H1 (cell line): Measurements from ENCODE around the gene BTF3L4. TPM values are rescaled to one million over a fixed set of nuclear protein-coding genes. Genes with fewer than 3 reads are reported as not detected.

Source experiments
- CTCF ChIA-PET: fragments of 300-600 bp; sonication (Branson Sonifier 250); formaldehyde crosslinking; loops from one replicate; lab custom pipeline; 2021; ENCODE audit not compliant: partially characterized antibody; lab: Charles Lee
- POLR2A ChIA-PET: fragments of 300-600 bp; sonication (Branson Sonifier 250); formaldehyde crosslinking; loops from one replicate; lab custom pipeline; 2021; ENCODE audit warnings: inconsistent platforms; ENCODE audit not compliant: partially characterized antibody; lab: Charles Lee
- DNase-seq, 2 experiments: peaks; one replicate each; pipeline versions ENCODE4 v3.0.0 to v3.0.0-alpha.2; 2010 to 2022; ENCODE audit warnings: low spot score in 2 of 2, low read depth in 1 of 2, mixed read lengths in 1 of 2
- FAIRE-seq: peaks from 2 replicates; lab custom pipeline; 2011; peaks lifted over from hg19 to GRCh38; lab: Jason Lieb, UNC
- H2AFZ ChIP-seq: 2 replicates; pipeline ENCODE4 v1.8.1; 2012; ENCODE audit warnings: low read length, inconsistent platforms
- H2AK5ac ChIP-seq: 2 replicates; pipeline ENCODE4 v1.6.1; 2013; ENCODE audit warnings: low read depth, low read length
- H2BK120ac ChIP-seq: replicated peaks from 2 replicates; pipeline ENCODE3; 2013; ENCODE audit warnings: low read depth, low read length, inconsistent platforms
- H2BK12ac ChIP-seq: 2 replicates; pipeline ENCODE4 v1.6.1; 2013; ENCODE audit warnings: low read depth, low read length
- H2BK15ac ChIP-seq: 2 replicates; pipeline ENCODE4 v1.6.1; 2013; ENCODE audit warnings: low read length
- H2BK20ac ChIP-seq: 2 replicates; pipeline ENCODE4 v1.6.1; 2013; ENCODE audit warnings: low read length
- H2BK5ac ChIP-seq: 2 replicates; pipeline ENCODE4 v1.6.1; 2013; ENCODE audit warnings: low read depth, low read length
- H3K14ac ChIP-seq: 2 replicates; pipeline ENCODE4 v1.6.1; 2013; ENCODE audit warnings: inconsistent platforms; ENCODE audit not compliant: insufficient read length
- H3K18ac ChIP-seq: 2 replicates; pipeline ENCODE4 v1.6.1; 2013; ENCODE audit warnings: low read length; ENCODE audit errors: extremely low read depth
- H3K23ac ChIP-seq: 2 replicates; pipeline ENCODE4 v1.6.1; 2013; ENCODE audit warnings: inconsistent platforms; ENCODE audit not compliant: insufficient read length
- H3K23me2 ChIP-seq: 2 replicates; pipeline ENCODE4 v1.6.1; 2013; ENCODE audit warnings: low read depth, low read length
- H3K27ac ChIP-seq: 2 replicates; pipeline ENCODE4 v1.6.1; 2011; ENCODE audit warnings: low read depth, low read length, inconsistent platforms
- H3K27me3 ChIP-seq, 4 experiments: replicated peaks in 1 of 4; 1 replicate in 1 of 4; 2 replicates in 3 of 4; pipeline versions ENCODE4 v1.6.1 to v1.8.1; 2011 to 2013; ENCODE audit warnings: low read length in 3 of 4, mild to moderate bottlenecking in 3 of 4, inconsistent platforms in 2 of 4, mixed read lengths in 2 of 4, moderate library complexity in 1 of 4; ENCODE audit not compliant: control insufficient read depth in 3 of 4, insufficient read depth in 3 of 4; ENCODE audit errors: extremely low read depth in 1 of 4
- H3K36me3 ChIP-seq, 4 experiments: 2 replicates each; pipeline versions ENCODE4 v1.6.1 to v1.8.1; 2011 to 2013; ENCODE audit warnings: mild to moderate bottlenecking in 4 of 4, low read length in 3 of 4, moderate library complexity in 2 of 4, control low read depth in 1 of 4, inconsistent platforms in 1 of 4; ENCODE audit not compliant: insufficient read depth in 4 of 4, control insufficient read depth in 2 of 4
- H3K4ac ChIP-seq: replicated peaks from 2 replicates; pipeline ENCODE3; 2013; ENCODE audit warnings: low read length, low read depth, mixed read lengths, inconsistent platforms; ENCODE audit not compliant: insufficient read length
- H3K4me1 ChIP-seq, 4 experiments: replicated peaks in 1 of 4; 1 replicate in 1 of 4; 2 replicates in 3 of 4; pipeline versions ENCODE4 v1.6.1 to v1.8.1; 2011 to 2013; ENCODE audit warnings: low read length in 3 of 4, inconsistent platforms in 2 of 4, mixed read lengths in 1 of 4; ENCODE audit not compliant: insufficient read depth in 4 of 4, control insufficient read depth in 3 of 4
- H3K4me2 ChIP-seq, 2 experiments: 2 replicates each; pipeline versions ENCODE4 v1.6.1 to v1.8.1; 2011 to 2013; ENCODE audit warnings: low read depth in 2 of 2, low read length in 2 of 2, control low read depth in 1 of 2, inconsistent platforms in 1 of 2, mild to moderate bottlenecking in 1 of 2; ENCODE audit not compliant: insufficient read depth in 1 of 2
- H3K4me3 ChIP-seq, 4 experiments: fragments of 200-600, 300-600 bp in 1 of 4; sonication (generic), shearing (Covaris generic), sonication (Bioruptor Twin) in 1 of 4; 2 replicates each; pipeline versions ENCODE4 v1.5.1 to v1.8.1; 2011 to 2016; ENCODE audit warnings: low read length in 4 of 4, low read depth in 3 of 4, control low read depth in 2 of 4, inconsistent platforms in 2 of 4, mild to moderate bottlenecking in 2 of 4, mixed read lengths in 1 of 4, moderate library complexity in 1 of 4; ENCODE audit not compliant: insufficient read depth in 2 of 4; ENCODE audit errors: extremely low read depth in 1 of 4
- H3K56ac ChIP-seq: replicated peaks from 2 replicates; pipeline ENCODE3; 2013; ENCODE audit warnings: low read depth, mild to moderate bottlenecking, mixed read lengths, low read length, inconsistent platforms; ENCODE audit not compliant: insufficient read length
- H3K79me1 ChIP-seq: 2 replicates; pipeline ENCODE4 v1.6.1; 2013; ENCODE audit warnings: low read depth, low read length, control low read depth
- H3K79me2 ChIP-seq, 2 experiments: 2 replicates each; pipeline versions ENCODE4 v1.6.1 to v1.8.1; 2012 to 2013; ENCODE audit warnings: low read length in 2 of 2, mild to moderate bottlenecking in 2 of 2, inconsistent platforms in 1 of 2; ENCODE audit not compliant: insufficient read depth in 2 of 2, control insufficient read depth in 1 of 2
- H3K9ac ChIP-seq, 4 experiments: replicated peaks in 1 of 4; 1 replicate in 1 of 4; 2 replicates in 3 of 4; pipeline versions ENCODE4 v1.6.1 to v1.8.1; 2011 to 2013; ENCODE audit warnings: low read depth in 3 of 4, low read length in 3 of 4, control low read depth in 2 of 4, mild to moderate bottlenecking in 2 of 4, moderate library complexity in 2 of 4, inconsistent platforms in 1 of 4; ENCODE audit errors: extremely low read depth in 1 of 4
- H3K9me3 ChIP-seq, 2 experiments: 2 replicates each; pipeline versions ENCODE4 v1.6.1 to v1.8.1; 2012 to 2013; ENCODE audit warnings: mild to moderate bottlenecking in 2 of 2, moderate library complexity in 2 of 2, control low read depth in 1 of 2, inconsistent platforms in 1 of 2, low read depth in 1 of 2, low read length in 1 of 2, mixed read lengths in 1 of 2; ENCODE audit not compliant: insufficient read depth in 2 of 2
- H4K20me1 ChIP-seq, 2 experiments: replicated peaks in 1 of 2; 2 replicates each; pipeline versions ENCODE3 to v1.8.1; 2011 to 2013; ENCODE audit warnings: inconsistent platforms in 2 of 2, low read length in 2 of 2, mild to moderate bottlenecking in 1 of 2; ENCODE audit not compliant: insufficient read depth in 2 of 2, control insufficient read depth in 1 of 2
- H4K5ac ChIP-seq: 2 replicates; pipeline ENCODE4 v1.6.1; 2013; ENCODE audit warnings: low read length, low read depth, mixed read lengths, inconsistent platforms; ENCODE audit not compliant: insufficient read length
- H4K8ac ChIP-seq: 2 replicates; pipeline ENCODE4 v1.8.0; 2013; ENCODE audit warnings: mild to moderate bottlenecking, moderate library complexity, low read length, inconsistent platforms; ENCODE audit not compliant: insufficient read depth; ENCODE audit errors: extremely low read depth
- H4K91ac ChIP-seq: replicated peaks from 2 replicates; pipeline ENCODE3; 2013; ENCODE audit warnings: low read length, mixed read lengths, inconsistent platforms; ENCODE audit not compliant: insufficient read length
- WGBS, 2 experiments: shearing (Covaris generic) in 1 of 2; methylation state at CpG; one replicate each; pipeline versions ENCODE4 v1.1.6 to v1.1.7; 2013 to 2015; ENCODE audit warnings: low lambda C conversion rate in 2 of 2, mixed read lengths in 2 of 2, inconsistent platforms in 1 of 2, low coverage in 1 of 2, missing lambda C conversion rate in 1 of 2; ENCODE audit not compliant: insufficient replicate concordance in 2 of 2, insufficient coverage in 1 of 2, insufficient read length in 1 of 2; ENCODE audit errors: extremely low coverage in 1 of 2, missing lambda C conversion rate in 1 of 2; 5-methylcytosine and 5-hydroxymethylcytosine counted together
- polyA plus RNA-seq, 7 experiments: library from polyadenylated mRNA; depleted of rRNA in 3 of 7; stranded (reverse) in 5 of 7; unstranded in 2 of 7; fragments of >200 nt in 5 of 7; fragments of 200-250 nt in 2 of 7; gene quantifications; 1 replicate in 5 of 7; 2 replicates in 1 of 7; 4 replicates in 1 of 7; pipeline versions ENCODE4 v1.2.1 to v1.2.3, GENCODE V29; 2011 to 2013; ENCODE audit warnings: missing spikeins in 2 of 7, mixed read lengths in 2 of 7
- total RNA-seq: library from RNA; stranded (reverse); fragmentation: NEBNext Ultra II Directional; extraction: Animal tissue kit (Norgen Biotek cat#: 25700); gene quantifications from 2 replicates; pipeline ENCODE4 v1.2.1, GENCODE V29; 2021

The BTF3L4 gene
- total and polyA plus RNA-seq, 2 of the 8 experiments (the other 6 are each of a cell fraction or from before 2014, with no cell fraction given), result 76.1 to 98.3 TPM

DNA sequence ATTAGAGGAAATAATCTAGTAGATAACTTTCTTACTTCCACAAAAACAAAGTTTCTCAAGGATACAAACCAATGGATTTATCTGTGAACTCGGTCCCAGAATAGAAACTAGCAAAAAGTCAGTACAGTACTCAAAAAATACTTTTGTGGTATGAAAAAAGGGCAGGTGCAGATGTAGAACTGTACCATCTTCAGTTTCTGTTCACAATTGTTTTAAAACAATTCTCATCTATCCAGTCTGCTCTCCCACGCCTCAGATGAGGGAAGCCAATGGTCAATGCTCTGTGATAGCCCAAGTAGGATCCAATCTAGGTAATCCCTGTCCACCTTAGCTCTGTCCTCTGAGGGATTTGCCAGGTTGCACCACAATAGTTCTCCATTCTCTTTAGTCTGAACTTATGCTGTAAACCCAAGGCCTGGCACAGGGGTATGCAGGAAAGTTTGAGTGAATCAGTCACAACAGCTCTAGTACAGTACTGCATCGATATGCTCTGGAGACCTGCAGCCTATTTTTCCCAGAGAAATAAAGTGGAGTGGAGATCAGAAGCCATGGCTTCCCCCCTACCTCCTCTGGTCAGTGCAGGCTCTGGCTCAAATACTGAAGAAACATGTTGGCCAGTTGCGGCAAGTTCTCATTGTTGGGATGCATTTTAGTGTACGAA lies 23.8 kb upstream of the BTF3L4 start:
- Histone ChIP-seq H4K91ac (no peak overlapping the region), H3K27me3 (no peaks in the 10 kb centered on the region), H3K4me2 (peak overlapping the region; percentile 68 to 88), H2BK20ac (no peak overlapping the region), H3K36me3 (peaks cover 0 to 20% (median 2%) of the 10 kb centered on the region in 4 experiments; a peak in 3 of 8 replicates), H2BK15ac (no peak overlapping the region), H2AFZ (no peak overlapping the region), H4K8ac (0 out of 2 replicates have a peak overlapping the region, but pooled peaks have one; percentile 4), H3K79me2 (peaks cover 4 to 21% of the 10 kb centered on the region in 2 experiments; a peak in 3 of 4 replicates), H3K18ac (no peak overlapping the region), H4K5ac (no peak overlapping the region), H3K4me3 (peak overlapping the region; percentile 68 to 94 (median 81)), H3K9ac (peak overlapping the region in 2 of 4 experiments; percentile 52 to 84; a peak in 3 of 7 replicates), H3K4me1 (peaks cover 2 to 4% (median 2%) of the 10 kb centered on the region in 4 experiments; a peak in 4 of 7 replicates), H3K9me3 (no peaks in the 10 kb centered on the region), H3K56ac (no peak overlapping the region), H2BK120ac (no peak overlapping the region), H3K14ac (no peak overlapping the region), H2BK5ac (no peak overlapping the region), H3K27ac (no peak overlapping the region), H3K79me1 (peaks cover 3% of the 10 kb centered on the region; the same call in 1 of the 2 replicates), H3K4ac (no peak overlapping the region), H2BK12ac (no peak overlapping the region), H2AK5ac (no peak overlapping the region), H4K20me1 (peaks cover 2 to 5% of the 10 kb centered on the region in 2 experiments), H3K23me2 (peaks cover 5% of the 10 kb centered on the region; the same call in 1 of the 2 replicates), H3K23ac (no peak overlapping the region)
- DNase-seq, result no peak
- FAIRE-seq, result no peak
- CTCF ChIA-PET, result interaction anchor here (0.6 kb wide), 1 partner anchor 196 kb away, joined by 4 read pairs; no protein-coding TSS in a partner anchor
- WGBS, 2 experiments, result 76% methylated on average over 5 of the region's 5 CpGs; no CpG with 5 or more reads in 1 of the 2 experiments
- POLR2A ChIA-PET, result interaction anchor here (0.5 to 4.4 kb wide), 6 partner anchors 10 to 42 kb away, joined by 3 to 54 read pairs (median 5); partner anchors contain the start of genes BTF3L4, RAB3B and TXNDC12
